NOMO-1 (cell line): ENCODE results near the gene KATNB1.
"Not testable (repeated sequence)": the region's sequence is repeated elsewhere in the genome, so short reads cannot be mapped to it uniquely, and the experiment has no call there.

Experiments used
- DNase-seq, 2 experiments: peaks; one replicate each; lab custom pipeline; 2025; ENCODE audit not compliant: unreplicated experiment in 2 of 2; lab: John Stamatoyannopoulos, UW

The KATNB1 gene

DNA sequence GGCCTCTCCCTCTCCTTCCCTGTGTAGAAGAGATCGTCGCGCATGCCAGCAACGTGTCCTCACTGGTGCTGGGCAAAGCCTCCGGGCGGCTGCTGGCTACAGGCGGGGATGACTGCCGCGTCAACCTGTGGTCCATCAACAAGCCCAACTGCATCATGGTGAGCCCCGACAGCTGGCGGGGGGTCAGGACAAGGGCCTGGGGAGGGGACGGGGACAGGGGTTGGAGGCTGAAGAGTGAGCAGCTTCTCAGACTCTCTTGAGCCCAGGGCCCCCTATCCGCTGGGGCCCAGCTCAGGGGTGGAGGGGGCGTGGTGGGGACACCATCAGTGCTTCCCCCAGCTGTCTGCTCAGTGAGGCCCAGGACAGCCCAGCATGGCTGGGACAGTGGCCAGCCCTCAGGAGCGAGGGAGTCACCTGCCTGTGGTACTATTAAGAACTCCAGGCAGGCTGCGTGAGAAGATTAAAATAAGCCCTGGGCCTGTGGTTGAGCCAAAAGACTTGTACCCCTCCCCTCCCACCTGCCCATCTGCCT is 6.2 kb downstream of the KATNB1 start:
- no peak for DNase-seq

DNA sequence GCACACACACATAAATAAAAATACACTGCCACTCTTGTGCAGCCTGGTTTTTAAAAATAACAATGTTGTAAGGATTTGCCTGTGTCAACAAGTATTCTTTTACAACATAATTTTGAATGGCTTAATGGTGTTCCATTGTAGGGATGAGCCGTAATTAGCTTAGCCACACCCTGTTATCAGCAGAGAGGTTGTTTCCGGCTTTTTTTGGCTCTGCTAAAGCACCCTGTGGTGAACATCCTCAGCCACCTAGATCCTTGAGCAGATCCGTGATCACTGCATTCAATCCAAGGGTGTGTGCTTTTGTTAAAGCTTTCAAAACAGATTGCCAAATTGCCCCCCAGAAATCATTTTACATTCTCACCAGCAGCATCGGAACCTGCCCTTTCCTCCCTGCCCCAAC is 7.0 kb downstream of the KATNB1 start:
- DNase-seq = no peak

DNA sequence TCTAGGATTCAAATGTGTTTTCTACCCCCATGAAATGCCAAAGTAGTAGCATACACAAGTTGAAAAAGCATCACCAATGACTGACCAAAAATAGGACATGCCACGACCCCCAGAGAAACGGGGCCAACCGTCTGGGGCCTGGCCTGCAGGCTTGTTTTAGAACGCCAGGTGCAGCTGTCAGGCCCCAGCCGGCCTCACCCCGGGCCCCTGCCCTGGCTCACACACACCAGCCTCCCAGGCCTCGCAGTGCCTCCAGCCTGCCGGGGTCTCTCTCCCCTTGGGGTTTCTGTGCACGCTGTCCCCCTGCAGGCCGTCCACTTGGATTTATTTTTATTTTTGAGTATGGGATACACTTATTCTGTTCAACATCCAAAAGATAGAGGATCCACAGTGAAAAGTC is 7.9 kb downstream of the KATNB1 start:
- DNase-seq = no peak

DNA sequence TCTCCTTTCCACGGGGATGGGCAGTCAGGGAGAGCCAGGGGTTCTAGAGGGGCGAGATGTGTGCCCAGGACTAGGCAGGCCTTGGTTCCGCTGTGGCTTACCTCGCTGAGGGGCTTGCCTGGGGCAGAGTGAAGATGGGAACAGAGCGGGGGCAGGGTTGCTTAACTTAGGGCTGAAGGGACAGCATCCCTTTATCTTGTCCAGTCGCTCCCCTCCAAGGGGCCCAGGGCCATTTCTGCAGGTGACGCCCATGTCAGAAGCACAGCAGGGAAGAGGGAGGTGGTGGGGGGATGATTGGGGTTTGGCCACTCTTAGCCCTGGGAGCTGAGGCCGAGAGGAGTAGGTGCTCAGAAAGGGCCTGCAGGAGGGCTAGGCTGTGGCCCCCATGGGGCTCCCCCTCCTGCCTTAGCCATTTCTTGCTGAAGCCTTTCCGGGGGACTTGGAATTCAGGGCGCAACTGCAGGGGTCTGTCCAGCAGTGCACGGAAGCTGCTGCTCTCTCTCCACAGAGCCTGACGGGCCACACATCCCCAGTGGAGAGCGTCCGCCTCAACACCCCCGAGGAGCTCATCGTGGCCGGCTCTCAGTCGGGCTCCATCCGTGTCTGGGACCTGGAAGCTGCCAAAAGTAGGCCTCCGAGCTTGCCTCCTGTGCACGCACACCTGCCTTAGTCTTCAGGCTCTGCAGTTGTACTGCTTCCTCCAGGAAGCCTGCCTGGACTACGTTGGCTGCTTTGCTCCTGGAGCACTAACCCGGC is 8.5 kb downstream of the KATNB1 start:
- no peak for DNase-seq

DNA sequence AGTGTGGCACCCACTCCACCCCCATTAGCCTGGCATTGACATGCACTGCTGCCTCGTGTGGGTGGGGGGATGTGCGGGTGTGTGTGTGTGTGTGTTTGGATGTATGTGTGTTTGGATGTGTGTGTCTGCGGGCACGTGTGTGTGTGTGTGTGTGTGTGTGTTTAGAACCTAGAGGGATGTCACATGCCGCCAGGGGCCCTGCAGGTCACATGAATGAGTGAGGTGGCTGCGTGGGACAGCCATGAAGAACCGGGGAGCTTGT is 9.0 kb downstream of the KATNB1 start:
- DNase-seq = no peak

DNA sequence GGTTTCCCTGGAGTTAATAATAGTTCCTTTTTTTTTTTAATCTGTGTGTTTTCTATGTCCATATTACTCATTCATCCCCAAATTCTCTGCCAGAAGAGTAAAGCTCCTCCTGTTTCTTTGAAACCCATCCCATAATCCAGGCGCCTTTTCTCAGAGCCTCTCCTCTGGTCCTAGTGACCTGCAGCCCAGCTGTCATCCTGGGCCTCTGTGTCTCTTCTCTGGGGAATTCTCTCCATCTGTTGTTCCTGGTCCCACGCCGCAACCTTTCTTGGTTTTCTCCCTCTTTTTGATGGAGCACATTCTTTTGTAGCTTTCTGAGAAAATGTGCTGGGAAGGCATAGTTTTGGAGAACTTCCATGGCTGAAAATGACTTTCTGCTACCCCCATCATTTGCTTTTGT is 10.2 kb downstream of the KATNB1 start:
- no peak for DNase-seq

DNA sequence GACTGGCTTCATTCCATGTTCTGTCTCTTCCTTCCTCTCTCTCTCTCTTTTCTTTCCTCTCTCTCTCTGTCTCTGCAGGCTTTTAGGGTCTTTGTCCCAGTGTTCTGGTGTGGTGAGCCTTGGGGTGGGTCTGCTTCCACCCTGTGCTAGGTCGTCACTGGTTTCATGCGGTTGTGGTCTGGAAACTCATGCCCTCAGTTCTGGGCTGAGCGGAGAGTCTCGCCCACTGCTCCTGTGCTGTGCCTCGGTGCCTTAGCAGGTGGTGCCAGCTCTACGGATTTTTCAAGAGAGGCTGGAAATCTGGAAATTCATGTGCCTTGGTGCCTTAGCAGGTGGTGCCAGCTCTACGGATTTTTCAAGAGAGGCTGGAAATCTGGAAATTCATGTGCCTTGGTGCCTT is 10.7 kb downstream of the KATNB1 start:
- not testable (repeated sequence) for DNase-seq

DNA sequence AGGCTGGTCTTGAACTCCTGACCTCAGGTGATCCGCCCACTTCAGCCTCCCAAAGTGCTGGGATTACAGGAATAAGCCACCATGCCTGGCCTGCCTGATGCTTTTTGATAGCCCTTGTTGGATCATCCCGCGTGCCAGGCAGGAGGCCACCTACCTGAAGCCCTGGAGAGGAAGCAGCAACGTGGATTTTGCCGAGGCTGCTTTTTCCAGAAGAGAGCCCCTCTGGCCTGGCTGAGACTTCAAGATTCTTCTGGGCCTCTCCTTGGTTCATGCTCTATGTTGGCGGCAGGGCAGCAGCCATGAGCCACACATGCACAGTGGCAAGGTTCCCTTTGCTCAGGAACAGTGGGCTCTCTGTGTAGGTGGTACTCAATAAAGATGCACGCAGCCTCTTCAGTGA is 11.5 kb downstream of the KATNB1 start:
- no peak for DNase-seq

DNA sequence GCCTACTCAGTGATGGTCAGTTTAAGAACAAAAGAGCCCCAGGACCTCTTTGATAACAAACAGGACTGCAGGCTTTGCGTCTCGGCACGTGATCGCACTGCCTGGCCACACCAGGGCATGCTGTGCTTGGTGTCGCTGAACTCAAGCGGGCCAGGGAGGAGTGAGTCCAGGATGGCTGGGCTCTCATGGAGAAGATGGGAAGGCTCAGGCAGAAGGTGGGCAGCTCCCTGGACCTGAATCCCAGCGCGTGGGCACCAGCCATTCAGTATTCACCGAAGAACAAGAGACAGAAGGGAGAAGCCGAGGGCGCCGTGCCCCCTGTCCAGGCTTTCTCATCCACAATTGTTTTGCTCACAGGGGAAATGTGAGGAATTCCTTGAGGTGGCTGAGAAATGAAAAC is 11.9 kb downstream of the KATNB1 start:
- DNase-seq = no peak

DNA sequence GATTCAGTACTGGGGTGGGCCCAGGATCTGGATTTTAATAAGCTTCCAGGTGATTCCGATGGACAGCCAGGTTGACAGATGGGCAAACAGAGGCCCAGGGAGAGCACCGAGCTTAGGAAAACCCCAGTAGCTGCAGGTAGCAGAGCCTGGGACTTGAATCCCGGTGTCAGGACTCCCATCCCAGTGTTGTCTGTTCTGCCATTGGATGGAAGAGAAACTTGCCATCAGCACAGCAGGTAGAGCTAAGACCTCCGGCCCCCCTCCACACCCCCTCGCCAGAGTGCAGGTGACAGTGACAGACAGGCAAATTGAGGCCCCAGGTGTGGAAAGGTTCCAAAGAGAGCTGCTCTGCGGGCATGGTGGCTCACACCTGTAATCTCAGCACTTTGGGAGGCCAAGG is 12.4 kb downstream of the KATNB1 start:
- DNase-seq = no peak

DNA sequence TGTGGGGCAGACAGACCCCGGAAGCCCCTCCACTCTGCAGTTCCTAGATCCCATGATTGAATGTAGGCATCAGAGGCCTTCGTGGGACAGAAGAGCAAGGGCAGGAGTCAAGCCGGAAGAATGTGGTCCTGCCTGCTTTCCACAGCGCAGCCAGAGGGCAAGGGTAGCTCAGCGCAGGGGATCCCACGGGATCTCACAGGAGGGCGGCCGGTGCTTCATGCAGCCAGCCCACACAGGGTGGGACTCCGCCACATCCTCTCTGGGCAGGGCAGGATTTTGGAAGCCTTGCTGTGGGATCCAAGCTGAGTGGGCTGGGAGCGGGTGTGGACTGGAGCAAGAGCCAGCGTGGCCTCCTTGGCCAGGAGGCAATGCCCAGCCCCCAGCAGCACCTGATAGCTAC is 13.0 kb downstream of the KATNB1 start:
- no peak for DNase-seq

DNA sequence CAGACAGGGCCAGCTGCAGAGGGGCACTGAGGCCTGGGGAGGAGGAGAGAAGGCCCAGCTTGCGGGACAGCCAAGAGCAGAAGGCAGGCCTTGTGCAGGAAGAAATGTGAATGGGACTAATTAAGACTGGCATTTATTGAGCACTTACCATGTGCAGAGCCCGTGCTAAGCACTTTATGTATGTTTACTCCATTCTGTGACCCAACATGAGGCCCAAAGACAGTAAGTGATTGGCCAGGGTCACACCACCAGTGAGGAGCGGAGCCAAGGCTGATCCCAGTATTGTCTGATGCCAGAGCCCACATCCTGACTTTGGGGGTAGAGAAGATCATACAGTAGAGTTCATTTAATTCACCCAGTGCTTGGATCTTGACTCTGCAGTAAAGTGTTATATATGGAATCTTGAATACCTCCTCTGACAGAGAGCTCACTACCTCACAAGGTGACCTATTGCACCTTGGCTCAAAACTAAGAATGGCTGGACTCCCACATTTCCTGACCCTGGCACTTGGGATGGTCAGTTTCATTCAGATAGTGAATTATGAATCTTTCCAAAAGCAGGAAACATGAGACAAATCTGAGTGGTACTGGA is 13.6 kb downstream of the KATNB1 start:
- no peak for DNase-seq

DNA sequence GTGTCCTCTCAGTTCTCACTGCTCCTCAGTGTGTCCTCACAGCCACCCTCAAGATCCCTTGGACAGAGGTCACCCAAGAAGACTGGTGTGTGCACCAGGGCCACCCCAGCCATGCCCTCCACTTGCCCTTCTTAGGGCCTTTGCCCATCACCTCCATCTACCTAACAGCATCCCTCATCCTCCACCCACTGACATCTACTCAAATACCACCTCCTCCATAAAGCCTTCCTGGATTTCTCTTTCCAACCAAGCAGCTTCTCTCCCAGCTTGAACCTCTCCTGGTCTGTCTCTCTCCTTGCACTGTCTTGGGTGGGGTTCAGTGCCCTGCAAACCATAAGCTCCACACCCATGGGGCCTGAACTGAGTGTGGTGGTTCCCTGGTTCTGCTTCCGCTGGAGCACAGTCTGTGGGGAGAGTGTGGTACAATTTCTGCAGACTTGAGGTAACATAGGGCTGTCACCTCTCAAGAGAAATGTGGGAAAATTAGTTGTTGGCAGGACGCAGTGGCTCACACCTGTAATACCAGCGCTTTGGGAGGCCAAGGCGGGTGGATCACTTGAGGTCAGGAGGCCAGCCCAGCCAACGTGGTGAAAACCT is 14.4 kb downstream of the KATNB1 start:
- DNase-seq = no peak

DNA sequence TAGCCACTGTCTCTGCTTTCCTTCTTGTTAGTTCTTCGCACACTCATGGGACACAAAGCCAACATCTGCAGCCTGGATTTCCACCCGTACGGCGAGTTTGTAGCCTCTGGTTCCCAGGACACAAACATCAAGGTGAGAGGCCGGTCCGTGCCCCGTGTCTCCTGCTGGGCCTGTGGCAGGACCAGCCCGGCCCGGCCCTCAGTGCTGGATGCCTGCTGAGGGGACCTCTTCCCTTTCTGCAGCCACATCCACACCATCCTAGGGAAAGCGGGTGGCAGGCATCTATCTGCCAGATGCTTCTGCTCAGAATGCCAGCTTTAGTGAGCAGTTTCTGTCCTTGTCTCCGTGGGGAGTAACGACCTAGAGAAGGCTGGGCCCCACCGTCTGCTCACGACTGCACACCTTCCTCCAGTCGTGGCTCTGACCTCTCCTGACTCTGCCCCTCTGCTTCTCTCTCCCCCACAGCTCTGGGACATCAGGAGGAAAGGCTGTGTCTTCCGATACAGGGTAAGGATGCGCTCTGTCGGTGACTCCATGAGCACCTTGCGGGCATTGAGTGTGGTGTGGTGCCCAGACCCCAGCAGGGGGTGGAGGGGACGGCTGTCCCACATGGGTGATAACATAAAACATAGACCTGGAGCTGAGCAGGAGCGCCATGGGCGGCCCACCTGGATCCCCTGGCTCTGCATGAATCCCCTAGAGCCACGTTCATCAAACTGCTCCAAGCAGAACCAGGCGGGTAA is 15.4 kb downstream of the KATNB1 start:
- no peak for DNase-seq

DNA sequence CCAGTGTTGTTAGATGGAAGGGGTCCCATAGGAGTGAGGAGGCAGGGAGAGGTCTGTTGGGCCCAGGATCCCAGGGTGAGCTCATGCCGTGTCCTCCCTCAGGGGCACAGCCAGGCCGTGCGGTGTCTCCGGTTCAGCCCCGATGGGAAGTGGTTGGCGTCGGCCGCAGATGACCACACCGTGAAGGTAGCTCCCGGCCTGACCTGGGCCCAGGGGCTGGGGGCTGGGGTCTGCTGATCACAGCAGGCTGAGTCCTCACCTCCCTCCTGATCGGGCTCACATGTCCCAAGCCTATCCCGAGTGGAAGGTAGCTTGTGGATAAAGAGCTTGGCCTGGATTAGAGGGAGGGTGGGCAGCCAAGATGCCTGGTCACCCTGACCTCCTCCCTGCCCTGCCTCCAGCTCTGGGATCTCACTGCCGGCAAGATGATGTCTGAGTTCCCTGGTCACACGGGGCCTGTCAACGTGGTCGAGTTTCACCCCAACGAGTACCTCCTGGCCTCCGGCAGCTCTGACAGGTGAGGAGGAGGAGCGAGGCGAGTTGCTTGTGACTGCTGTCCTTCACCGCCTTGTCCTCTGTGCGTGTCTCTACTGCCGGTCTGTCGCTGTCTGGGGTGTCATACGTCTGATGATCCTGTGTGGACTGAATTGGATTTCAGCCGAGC is 16.1 kb downstream of the KATNB1 start:
- no peak for DNase-seq

DNA sequence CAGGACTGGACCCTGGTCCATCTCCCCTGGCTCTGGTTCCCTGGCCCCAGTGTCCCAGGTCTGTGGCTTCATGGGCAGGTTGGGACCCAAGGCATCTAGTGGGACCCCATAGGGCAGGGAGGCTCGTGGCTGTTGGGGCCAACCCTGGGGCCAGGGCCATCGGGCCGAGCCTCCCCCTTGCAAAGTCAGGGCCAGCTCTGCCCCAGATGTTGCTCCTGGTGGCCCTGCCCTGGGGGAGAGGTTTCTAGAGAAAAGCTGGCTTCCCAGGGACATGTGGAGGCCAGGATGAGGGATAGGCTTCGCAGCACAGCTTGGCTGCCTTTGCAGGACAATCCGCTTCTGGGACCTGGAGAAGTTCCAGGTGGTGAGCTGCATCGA is 16.6 kb downstream of the KATNB1 start:
- no peak for DNase-seq

DNA sequence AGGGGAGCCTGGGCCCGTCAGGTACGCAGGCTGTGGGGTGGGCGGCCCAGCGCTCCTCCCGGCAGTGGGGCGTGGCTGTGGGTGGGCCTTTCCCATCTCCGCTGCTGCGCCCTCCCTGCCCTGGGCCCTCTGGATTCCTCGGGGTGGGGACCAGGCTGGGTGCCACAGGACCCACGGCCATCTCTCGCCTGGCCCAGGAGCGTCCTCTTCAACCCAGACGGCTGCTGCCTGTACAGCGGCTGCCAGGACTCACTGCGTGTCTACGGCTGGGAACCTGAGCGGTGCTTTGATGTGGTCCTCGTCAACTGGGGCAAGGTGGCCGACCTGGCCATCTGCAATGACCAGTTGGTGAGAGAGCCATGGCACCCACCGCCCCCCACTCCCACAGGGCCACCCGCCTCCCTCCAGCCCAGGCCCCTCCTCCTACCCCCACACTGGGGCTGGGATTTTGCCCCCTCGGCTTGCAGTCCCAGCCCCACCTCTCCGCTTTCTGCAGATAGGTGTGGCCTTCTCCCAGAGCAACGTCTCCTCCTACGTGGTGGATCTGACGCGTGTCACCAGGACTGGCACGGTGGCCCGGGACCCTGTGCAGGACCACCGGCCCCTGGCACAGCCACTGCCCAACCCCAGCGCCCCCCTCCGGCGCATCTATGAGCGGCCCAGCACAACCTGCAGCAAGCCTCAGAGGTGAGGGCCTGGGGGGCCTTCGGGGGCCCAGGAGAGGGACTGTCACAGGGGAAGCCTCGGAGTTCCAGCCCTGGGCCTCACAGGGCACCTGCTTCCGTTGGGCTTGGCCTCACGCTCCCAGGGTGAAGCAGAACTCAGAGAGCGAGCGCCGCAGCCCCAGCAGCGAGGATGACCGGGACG is 17.2 kb downstream of the KATNB1 start:
- no peak for DNase-seq

DNA sequence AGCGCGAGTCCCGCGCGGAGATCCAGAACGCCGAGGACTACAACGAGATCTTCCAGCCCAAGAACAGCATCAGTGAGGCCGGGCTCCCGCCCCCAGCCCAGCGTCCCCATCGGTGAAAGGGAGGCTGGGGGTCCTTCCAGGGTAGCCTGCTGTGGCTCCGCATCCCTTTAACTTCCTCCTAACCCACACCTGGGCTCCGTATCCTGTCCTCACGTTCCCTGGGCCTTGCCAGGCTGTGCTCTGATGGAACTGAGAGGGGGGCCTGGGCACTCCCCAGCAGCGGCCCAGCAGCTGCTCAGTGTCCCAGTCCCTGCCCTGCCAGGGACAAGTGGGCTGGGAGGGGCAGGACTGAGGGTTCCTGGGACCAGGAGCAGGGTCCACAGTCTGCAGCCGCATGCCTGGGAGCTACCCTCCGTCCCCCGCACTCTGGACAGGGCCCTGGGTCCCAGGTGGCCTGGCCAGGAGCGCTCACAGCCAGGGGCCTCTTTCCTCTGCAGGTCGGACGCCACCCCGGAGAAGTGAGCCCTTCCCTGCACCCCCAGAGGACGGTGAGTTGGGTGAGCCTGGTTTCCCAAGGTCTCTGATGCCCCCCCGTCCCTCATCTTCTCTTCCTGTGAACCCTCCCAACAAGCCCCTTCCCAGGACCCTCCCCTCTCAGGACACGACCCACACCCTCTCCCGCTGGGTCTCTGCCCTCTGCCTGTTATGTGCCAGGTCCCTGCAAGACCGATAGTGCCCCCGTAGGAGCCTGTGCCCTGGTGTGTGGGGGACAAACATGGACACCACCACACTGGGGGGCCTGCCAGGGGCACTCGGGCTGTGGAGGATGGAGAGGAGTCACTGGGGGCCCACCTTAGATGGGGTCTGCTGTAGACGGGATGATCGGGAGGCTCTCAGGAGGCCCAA is 18.1 kb downstream of the KATNB1 start:
- no peak for DNase-seq

DNA sequence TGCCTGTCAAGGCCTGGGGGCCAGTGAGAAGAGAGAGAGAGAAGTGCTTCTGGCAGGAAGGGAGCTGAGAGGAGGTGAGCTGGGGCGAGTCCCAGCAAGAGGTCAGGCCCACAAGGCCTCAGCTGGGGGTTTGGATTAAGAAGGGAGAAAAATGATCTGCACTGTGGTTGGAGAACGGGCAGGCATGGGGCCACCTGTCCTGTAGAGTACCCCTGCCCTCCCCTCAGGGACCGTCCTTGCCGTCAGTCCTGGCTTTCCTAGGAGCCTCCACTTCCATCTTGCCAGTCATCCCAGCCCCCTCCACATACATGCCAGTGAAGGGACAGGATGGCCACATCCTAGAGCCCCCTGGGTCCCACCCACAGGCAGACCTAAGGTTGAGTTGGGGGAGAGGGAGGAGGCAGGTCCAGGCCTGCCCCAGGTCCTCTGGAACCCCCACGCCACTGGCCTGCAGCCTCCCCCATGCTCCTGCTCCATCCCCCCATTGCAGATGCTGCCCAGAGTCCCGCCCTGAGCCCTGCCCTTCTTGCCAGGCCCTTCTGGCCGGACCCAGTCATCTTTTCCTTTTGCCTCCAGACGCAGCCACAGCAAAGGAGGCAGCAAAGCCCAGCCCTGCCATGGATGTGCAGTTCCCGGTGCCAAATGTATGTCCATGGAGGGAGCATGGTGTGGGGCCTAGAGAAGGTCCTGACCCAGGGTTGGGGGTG is 18.9 kb downstream of the KATNB1 start:
- DNase-seq = no peak
